ENCODE results near the gene NHSL1. TPM values are rescaled to one million over a fixed set of nuclear protein-coding genes. Genes with fewer than 3 reads are reported as not detected.

Gene NHSL1
- polyA plus RNA-seq, 3 donors: 0.06 to 2.8 (median 0.51) TPM

GRCh38 chr6:138424004-138424904 lies 75.0 kb downstream of the NHSL1 start:
- WGBS (ENCODE audit: insufficient coverage): 96% methylated on average over 43 of the region's 48 CpGs
- Histone ChIP-seq H3K27me3 (ENCODE audit: control insufficient read depth in 2 of 2, insufficient read depth in 2 of 2, low read length in 2 of 2) (no peaks in the 10 kb centered on the region), H3K4me1 (ENCODE audit: control insufficient read depth in 1 of 2, insufficient read depth in 2 of 2, low read length in 2 of 2) (peaks cover 20% of the 10 kb centered on the region in 2 donors), H3K4me3 (replicated peaks in 1 of 3; ENCODE audit: low read depth in 2 of 3, low read length in 3 of 3) (no peak overlapping the region), H3K9me3 (replicated peaks in 1 of 2; ENCODE audit: control insufficient read depth in 1 of 2, insufficient read depth in 1 of 2, low read length in 2 of 2) (peaks cover 0 to 6% of the 10 kb centered on the region in 2 donors), H3K9ac (ENCODE audit: insufficient read depth, low read length, poor library complexity, severe bottlenecking) (no peak overlapping the region), H2AFZ (ENCODE audit: insufficient read depth, low read depth, low read length, poor library complexity, severe bottlenecking) (no peak overlapping the region), H3K79me2 (ENCODE audit: insufficient read depth, low read length) (no peaks in the 10 kb centered on the region), H3K36me3 (replicated peaks in 1 of 2; ENCODE audit: control insufficient read depth in 1 of 2, insufficient read depth in 2 of 2, low read length in 2 of 2) (peaks cover 0 to 11% of the 10 kb centered on the region in 2 donors), H3K27ac (ENCODE audit: low read depth in 1 of 2, low read length in 2 of 2) (peak overlapping the region in 1 of 2 donors; percentile 73), H4K20me1 (ENCODE audit: insufficient read depth, low read length) (no peaks in the 10 kb centered on the region), H3K4me2 (replicated peaks; ENCODE audit: extremely low read depth, low read length, poor library complexity, severe bottlenecking) (no peak overlapping the region)
- Mint-ChIP-seq H3K27me3 (ENCODE audit: low read depth in 3 of 3) (no peaks in the 10 kb centered on the region), H3K27ac (peak overlapping the region in 4 of 7 donors; percentile 1 to 71 (median 48)), H3K9me3 (peaks cover 0 to 13% (median 6%) of the 10 kb centered on the region in 7 donors), H3K4me3 (no peak overlapping the region), H3K36me3 (peaks cover 20 to 33% of the 10 kb centered on the region in 2 donors), H3K4me1 (peaks cover 29% of the 10 kb centered on the region)
- TF ChIP-seq CTCF (IDR thresholded peaks at IDR 0.05): no peak
- intact Hi-C loops (cut with micrococcal nuclease): loop anchor here in 1 of 2 donors (10.0 kb wide), 1 partner anchor 341 kb away; no protein-coding TSS in a partner anchor
- DNase-seq: no peak

GRCh38 chr6:138422861-138423260 lies 76.4 kb downstream of the NHSL1 start:
- H4K20me1 ChIP-seq (ENCODE audit: insufficient read depth, low read length): no peaks in the 10 kb centered on the region
- H3K4me2 ChIP-seq (replicated peaks; ENCODE audit: extremely low read depth, low read length, poor library complexity, severe bottlenecking): peak overlapping the region; percentile 46
- TF ChIP-seq CTCF (IDR thresholded peaks at IDR 0.05): no peak
- Mint-ChIP-seq H3K27ac (peak overlapping the region; percentile 57 to 94 (median 81)), H3K4me1 (peaks cover 27% of the 10 kb centered on the region), H3K4me3 (peak overlapping the region in 1 of 2 donors; percentile 69), H3K9me3 (peaks cover 0 to 18% (median 6%) of the 10 kb centered on the region in 7 donors), H3K27me3 (ENCODE audit: low read depth in 3 of 3) (no peaks in the 10 kb centered on the region), H3K36me3 (peaks cover 34 to 47% of the 10 kb centered on the region in 2 donors)
- H3K9me3 ChIP-seq (replicated peaks in 1 of 2; ENCODE audit: control insufficient read depth in 1 of 2, insufficient read depth in 1 of 2, low read length in 2 of 2): peaks cover 0 to 6% of the 10 kb centered on the region in 2 donors
- H3K27ac ChIP-seq (ENCODE audit: low read depth in 1 of 2, low read length in 2 of 2): peak overlapping the region in 1 of 2 donors; percentile 73
- peaks cover 9 to 25% of the 10 kb centered on the region in 2 donors for H3K36me3 ChIP-seq (replicated peaks in 1 of 2; ENCODE audit: control insufficient read depth in 1 of 2, insufficient read depth in 2 of 2, low read length in 2 of 2)
- H3K9ac ChIP-seq (ENCODE audit: insufficient read depth, low read length, poor library complexity, severe bottlenecking): no peak overlapping the region
- peaks cover 18 to 20% of the 10 kb centered on the region in 2 donors for H3K4me1 ChIP-seq (ENCODE audit: control insufficient read depth in 1 of 2, insufficient read depth in 2 of 2, low read length in 2 of 2)
- H3K27me3 ChIP-seq (ENCODE audit: control insufficient read depth in 2 of 2, insufficient read depth in 2 of 2, low read length in 2 of 2): no peaks in the 10 kb centered on the region
- intact Hi-C loops (cut with micrococcal nuclease): loop anchor here in 1 of 2 donors (10.0 kb wide), 1 partner anchor 342 kb away; no protein-coding TSS in a partner anchor
- H3K4me3 ChIP-seq (replicated peaks in 1 of 3; ENCODE audit: low read depth in 2 of 3, low read length in 3 of 3): peak overlapping the region in 1 of 3 experiments; percentile 36
- H3K79me2 ChIP-seq (ENCODE audit: insufficient read depth, low read length): no peaks in the 10 kb centered on the region
- no peak overlapping the region for H2AFZ ChIP-seq (ENCODE audit: insufficient read depth, low read depth, low read length, poor library complexity, severe bottlenecking)
- DNase-seq: peak in 1 of 3 donors; percentile 41
